GDM1 (cell line): ENCODE data around the gene JPT2.

Experiments used
- DNase-seq: peaks from one replicate; lab custom pipeline; 2025; lab: John Stamatoyannopoulos, UW

The JPT2 gene

GRCh38 chr16:1734816-1735215, 56.7 kb downstream of the JPT2 start:
- DNase-seq, result no peak

GRCh38 chr16:1740234-1740633, 62.2 kb downstream of the JPT2 start:
- DNase-seq, result no peak

- DNase-seq, result no peak
Observed at GRCh38 chr16:1740781-1741490, 62.9 kb downstream of the JPT2 start.

- no peak for DNase-seq
Observed at GRCh38 chr16:1741553-1742165, 63.6 kb downstream of the JPT2 start.

GRCh38 chr16:1743376-1744337, 65.6 kb downstream of the JPT2 start:
- DNase-seq, result no peak

GRCh38 chr16:1744338-1744840, 66.3 kb downstream of the JPT2 start:
- no peak for DNase-seq

- DNase-seq, result no peak
Observed at GRCh38 chr16:1745181-1745899, 67.3 kb downstream of the JPT2 start.

- no peak for DNase-seq
Observed at GRCh38 chr16:1745900-1746692, 68.0 kb downstream of the JPT2 start.

GRCh38 chr16:1746693-1747195, 68.7 kb downstream of the JPT2 start:
- no peak for DNase-seq

GRCh38 chr16:1747934-1748333, 69.9 kb downstream of the JPT2 start:
- no peak for DNase-seq

- no peak for DNase-seq
Observed at GRCh38 chr16:1749152-1750117, 71.4 kb downstream of the JPT2 start.
